Colonic mucosa (tissue), 4 donors: ENCODE results near the gene ERF. TPM values are rescaled to one million over a fixed set of nuclear protein-coding genes. Genes with fewer than 3 reads are reported as not detected.

ENCODE experiments used
- DNase-seq: peaks from one replicate; pipeline ENCODE4 v3.0.0-alpha.2; 2020
- H3K27ac ChIP-seq: fragments of 200-600 bp; one replicate; pipeline ENCODE4 v1.8.0; 2021
- H3K27me3 ChIP-seq: fragments of 200-600 bp; one replicate; pipeline ENCODE4 v1.8.0; 2021
- H3K36me3 ChIP-seq: fragments of 200-600 bp; one replicate; pipeline ENCODE4 v1.8.0; 2021
- H3K4me1 ChIP-seq: fragments of 200-600 bp; one replicate; pipeline ENCODE4 v1.8.0; 2021; ENCODE audit warnings: mild to moderate bottlenecking
- H3K4me3 ChIP-seq: fragments of 200-600 bp; one replicate; pipeline ENCODE4 v1.8.0; 2021
- H3K9ac ChIP-seq, 2 donors: one replicate each; pipeline ENCODE4 v1.7.0; 2013; ENCODE audit warnings: control low read depth in 2 of 2, low read depth in 2 of 2, low read length in 2 of 2
- H3K9me3 ChIP-seq: fragments of 200-600 bp; one replicate; pipeline ENCODE4 v1.8.0; 2021
- intact Hi-C: fragments of 100-400 bp; cut with DNase I; formaldehyde crosslinking; loops from one replicate; pipeline ENCODE4 v1.14.1; 2022
- total RNA-seq, 2 donors: library from RNA; stranded (reverse); fragmentation: NEBNext Ultra II Directional in 1 of 2; extraction: Animal tissue kit (Norgen Biotek cat#: 25700) in 1 of 2; gene quantifications; one replicate each; pipeline ENCODE4 v1.2.1, GENCODE V29; 2021
- TF ChIP-seq, protein P1 (sequence below): fragments of 200-600 bp; IDR thresholded peaks from one replicate; pipeline ENCODE4 v1.8.0; 2022; ENCODE audit warnings: antibody characterized with exemption, mild to moderate bottlenecking
- donor health status: healthy.
- donor health status: DM: no; HTN: no; CAD: no.
- donor health status: DM: no; HTN: no; CAD: no.

ERF gene
- total RNA-seq, 2 donors from 2014 or later: 46.7 to 57.3 TPM

DNA sequence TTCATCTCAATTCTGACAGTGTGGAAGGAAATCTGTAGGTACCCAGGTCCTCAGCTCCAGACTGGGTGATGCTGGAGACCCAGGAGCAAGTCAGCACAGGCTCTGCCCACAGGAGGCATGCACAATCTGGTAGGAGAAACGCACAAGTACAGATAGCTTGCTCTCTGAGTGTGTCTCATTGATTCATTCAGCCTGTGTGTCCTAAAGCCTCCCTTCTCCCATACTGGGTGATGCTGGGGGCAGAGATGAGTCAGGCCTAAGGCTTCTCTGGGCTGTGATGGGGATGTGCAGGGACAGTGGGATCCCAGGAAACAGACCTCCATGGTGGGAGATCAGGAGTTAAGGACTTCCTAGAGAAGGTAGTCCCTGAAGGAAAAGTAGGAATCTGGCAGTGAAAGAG is 28.0 kb downstream of the ERF start:
- intact Hi-C loops: no loop called here
- peaks cover 4% of the 10 kb centered on the region for H3K36me3 ChIP-seq
- H3K27ac ChIP-seq: no peak overlapping the region
- TF ChIP-seq, protein P1, sequence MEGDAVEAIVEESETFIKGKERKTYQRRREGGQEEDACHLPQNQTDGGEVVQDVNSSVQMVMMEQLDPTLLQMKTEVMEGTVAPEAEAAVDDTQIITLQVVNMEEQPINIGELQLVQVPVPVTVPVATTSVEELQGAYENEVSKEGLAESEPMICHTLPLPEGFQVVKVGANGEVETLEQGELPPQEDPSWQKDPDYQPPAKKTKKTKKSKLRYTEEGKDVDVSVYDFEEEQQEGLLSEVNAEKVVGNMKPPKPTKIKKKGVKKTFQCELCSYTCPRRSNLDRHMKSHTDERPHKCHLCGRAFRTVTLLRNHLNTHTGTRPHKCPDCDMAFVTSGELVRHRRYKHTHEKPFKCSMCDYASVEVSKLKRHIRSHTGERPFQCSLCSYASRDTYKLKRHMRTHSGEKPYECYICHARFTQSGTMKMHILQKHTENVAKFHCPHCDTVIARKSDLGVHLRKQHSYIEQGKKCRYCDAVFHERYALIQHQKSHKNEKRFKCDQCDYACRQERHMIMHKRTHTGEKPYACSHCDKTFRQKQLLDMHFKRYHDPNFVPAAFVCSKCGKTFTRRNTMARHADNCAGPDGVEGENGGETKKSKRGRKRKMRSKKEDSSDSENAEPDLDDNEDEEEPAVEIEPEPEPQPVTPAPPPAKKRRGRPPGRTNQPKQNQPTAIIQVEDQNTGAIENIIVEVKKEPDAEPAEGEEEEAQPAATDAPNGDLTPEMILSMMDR: no peak
- no peaks in the 10 kb centered on the region for H3K9me3 ChIP-seq
- H3K4me1 ChIP-seq: peaks cover 5% of the 10 kb centered on the region
- H3K4me3 ChIP-seq: no peak overlapping the region
- no peak for DNase-seq
- H3K27me3 ChIP-seq: no peaks in the 10 kb centered on the region
- no peak overlapping the region for H3K9ac ChIP-seq

DNA sequence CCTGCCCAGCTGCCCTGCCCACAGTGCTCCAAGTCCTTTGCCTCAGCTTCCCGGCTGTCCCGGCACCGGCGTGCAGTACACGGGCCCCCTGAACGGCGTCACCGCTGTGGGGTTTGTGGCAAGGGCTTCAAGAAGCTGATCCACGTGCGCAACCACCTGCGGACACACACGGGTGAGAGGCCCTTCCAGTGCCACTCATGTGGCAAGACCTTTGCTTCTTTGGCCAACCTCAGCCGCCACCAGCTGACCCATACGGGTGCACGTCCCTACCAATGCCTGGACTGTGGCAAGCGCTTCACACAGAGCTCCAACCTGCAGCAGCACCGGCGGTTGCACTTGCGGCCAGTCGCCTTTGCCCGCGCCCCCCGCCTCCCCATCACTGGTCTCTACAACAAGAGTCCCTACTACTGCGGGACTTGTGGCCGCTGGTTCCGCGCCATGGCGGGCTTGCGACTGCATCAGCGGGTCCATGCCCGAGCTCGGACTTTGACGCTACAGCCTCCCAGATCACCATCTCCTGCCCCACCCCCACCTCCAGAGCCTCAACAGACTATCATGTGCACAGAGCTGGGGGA is 29.1 kb downstream of the ERF start:
- Histone ChIP-seq H3K36me3 (peaks cover 4% of the 10 kb centered on the region), H3K9ac (no peak overlapping the region), H3K4me3 (no peak overlapping the region)

DNA sequence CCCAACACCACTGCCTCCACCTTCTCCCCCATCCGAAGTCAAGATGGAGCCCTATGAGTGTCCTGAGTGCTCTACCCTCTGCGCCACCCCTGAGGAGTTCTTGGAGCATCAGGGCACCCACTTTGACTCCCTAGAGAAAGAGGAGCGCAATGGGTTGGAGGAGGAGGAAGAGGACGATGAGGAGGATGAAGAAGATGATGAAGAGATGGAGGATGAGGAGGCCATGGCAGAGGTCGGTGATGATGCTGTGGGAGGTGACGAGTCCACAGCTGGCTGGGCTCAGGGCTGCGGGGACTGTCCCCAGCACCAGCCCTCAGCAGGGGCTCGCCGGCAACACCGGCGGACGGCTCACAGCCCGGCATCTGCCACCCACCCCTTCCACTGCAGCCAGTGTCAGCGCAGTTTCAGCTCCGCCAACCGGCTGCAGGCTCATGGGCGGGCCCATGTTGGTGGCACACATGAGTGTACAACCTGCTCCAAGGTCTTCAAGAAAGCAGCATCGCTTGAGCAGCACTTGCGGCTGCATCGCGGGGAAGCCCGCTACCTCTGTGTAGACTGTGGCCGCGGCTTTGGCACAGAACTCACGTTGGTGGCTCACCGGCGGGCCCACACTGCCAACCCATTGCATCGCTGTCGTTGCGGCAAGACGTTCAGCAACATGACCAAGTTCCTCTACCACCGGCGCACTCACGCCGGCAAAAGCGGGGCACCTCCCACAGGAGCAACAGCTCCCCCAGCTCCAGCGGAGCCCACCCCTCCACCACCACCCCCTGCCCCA is 29.8 kb downstream of the ERF start:
- intact Hi-C loops: no loop called here
- Histone ChIP-seq H3K27me3 (no peaks in the 10 kb centered on the region), H3K9ac (no peak overlapping the region), H3K4me1 (peaks cover 5% of the 10 kb centered on the region), H3K36me3 (peaks cover 4% of the 10 kb centered on the region), H3K27ac (no peak overlapping the region), H3K4me3 (no peak overlapping the region), H3K9me3 (no peaks in the 10 kb centered on the region)
- no peak for DNase-seq
- TF ChIP-seq, protein P1: no peak

More for the DNA sequence above, 29.1 kb downstream of the ERF start:
- Histone ChIP-seq H3K4me1 (peaks cover 5% of the 10 kb centered on the region), H3K9me3 (no peaks in the 10 kb centered on the region), H3K27me3 (no peaks in the 10 kb centered on the region), H3K27ac (no peak overlapping the region)
- intact Hi-C loops: no loop called here
- TF ChIP-seq, protein P1: no peak
- no peak for DNase-seq

DNA sequence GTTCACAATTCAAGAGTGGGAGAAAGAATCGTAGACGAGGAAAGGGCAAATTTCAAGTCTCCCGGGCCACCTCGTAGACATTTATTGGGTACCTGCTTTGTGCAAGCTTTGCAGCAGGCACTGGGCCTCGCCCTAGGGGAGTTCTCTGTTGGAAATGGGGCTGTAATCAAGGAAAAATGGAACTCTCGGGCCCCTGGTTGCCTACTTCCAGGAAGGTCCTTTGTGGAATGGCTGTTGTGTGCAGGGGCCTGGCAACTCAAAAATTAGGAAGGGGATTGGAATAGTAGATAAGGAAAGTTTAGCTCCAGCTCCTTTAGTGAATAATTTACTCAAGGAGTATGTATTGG is 34.2 kb downstream of the ERF start:
- H3K27ac ChIP-seq: peak overlapping the region; percentile 86
- no peaks in the 10 kb centered on the region for H3K27me3 ChIP-seq
- H3K4me1 ChIP-seq: peaks cover 24% of the 10 kb centered on the region
- peaks cover 4% of the 10 kb centered on the region for H3K36me3 ChIP-seq
- peak overlapping the region; percentile 85 to 95 for H3K9ac ChIP-seq
- no peaks in the 10 kb centered on the region for H3K9me3 ChIP-seq
- H3K4me3 ChIP-seq: peak overlapping the region; percentile 65
- DNase-seq: no peak
- TF ChIP-seq, protein P1: no peak
- intact Hi-C loops: no loop called here

DNA sequence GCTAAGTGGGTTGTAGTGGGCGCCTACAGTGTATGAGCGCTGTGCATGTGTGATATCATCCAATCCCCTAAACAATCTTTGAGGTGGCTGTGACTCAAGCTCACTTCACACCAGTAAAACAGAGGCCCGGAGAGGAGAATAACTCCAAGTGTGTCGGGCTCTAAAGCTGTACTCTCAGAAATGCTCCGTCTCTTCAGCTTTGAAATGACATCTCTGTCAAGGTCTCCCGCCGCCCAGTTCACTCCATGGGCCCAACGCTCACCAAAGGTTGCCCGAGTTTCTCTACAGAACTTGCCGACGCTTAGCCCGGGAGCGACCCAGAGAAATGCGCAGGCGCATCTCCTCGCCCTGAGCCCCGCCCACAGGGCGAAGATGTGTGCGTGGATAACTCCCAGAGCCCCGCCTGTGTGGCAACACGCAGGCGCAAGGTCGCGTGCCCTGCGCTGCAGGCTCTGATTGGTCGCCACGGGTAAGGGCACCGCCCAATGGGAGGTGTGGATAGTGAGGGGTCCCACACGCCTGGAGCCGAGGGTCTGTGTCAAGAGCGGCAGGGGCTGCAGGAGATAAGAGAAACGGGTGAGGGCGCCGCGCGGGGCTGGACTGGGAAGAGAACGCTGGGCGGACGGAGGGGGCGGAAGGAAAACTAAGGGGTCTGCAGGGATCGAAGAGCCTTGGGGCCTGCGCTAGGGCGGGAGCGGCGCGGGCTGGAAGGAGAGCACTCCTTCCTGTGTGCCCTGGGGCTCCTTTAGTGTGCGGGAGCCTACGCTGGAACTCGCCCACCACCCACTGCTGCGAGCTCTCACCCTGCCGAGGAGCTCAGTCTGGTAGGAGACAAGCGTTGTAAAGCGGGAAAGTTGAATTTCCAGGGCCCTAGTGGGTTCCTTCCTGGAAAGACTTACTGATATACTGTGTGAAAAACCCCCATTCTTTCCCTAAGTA is 34.8 kb downstream of the ERF start, which contains the start of gene ZNF526:
ZNF526 (plus strand) TSS at position 501 of the 939 bp plus-strand sequence. CDS start 4,092 bp downstream, outside the sequence.
- Histone ChIP-seq H3K9me3 (no peaks in the 10 kb centered on the region), H3K27me3 (no peaks in the 10 kb centered on the region), H3K4me3 (peak within 1 kb of the TSS; percentile 65), H3K4me1 (peaks cover 25% of the 10 kb centered on the region), H3K9ac (peak within 1 kb of the TSS; percentile 85 to 95), H3K27ac (peak within 1 kb of the TSS; percentile 86), H3K36me3 (peaks cover 2% of the 10 kb centered on the region)
- DNase-seq: peak; percentile 98
- intact Hi-C loops: no loop called here
- TF ChIP-seq, protein P1: no peak
